Measurements from ENCODE around the gene DLGAP4. TPM values are rescaled to one million over a fixed set of nuclear protein-coding genes. Genes with fewer than 3 reads are reported as not detected.

The DLGAP4 gene
- total and polyA plus RNA-seq, 10 of the 15 experiments (the other 5 are each of a cell fraction or from before 2014, with no cell fraction given), result 0.42 to 43.3 (median 19.0) TPM

DNA sequence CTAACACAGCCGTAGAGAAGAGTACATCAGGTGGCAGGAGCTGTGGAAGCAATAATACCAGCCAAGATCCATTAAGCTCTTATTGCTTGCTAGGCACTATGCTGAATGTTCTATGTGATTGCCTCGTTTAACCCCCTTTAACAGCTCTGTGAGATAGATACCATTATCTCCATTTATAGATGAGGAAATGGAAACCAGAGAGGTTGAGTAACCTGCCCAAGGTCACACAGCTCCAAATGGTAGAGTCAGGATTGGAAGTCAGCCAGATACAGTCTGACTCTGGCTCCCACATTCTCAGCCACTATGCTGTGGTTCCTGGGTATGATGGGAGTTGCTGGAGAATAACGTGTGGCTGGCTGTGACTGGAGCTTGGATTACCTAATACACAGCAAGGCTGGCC lies 92.4 kb downstream of the DLGAP4 start:
- no peak for DNase-seq (ENCODE audit: low read depth, low spot score)
- H3K9ac ChIP-seq (ENCODE audit: control insufficient read depth, insufficient read depth, low read length), result no peak overlapping the region
- 10% methylated on average over 3 of the region's 3 CpGs for WGBS (ENCODE audit: insufficient coverage, insufficient replicate concordance, low lambda C conversion rate, missing lambda C conversion rate)
- H4K20me1 ChIP-seq (ENCODE audit: control insufficient read depth, insufficient read depth), result no peaks in the 10 kb centered on the region
- no peak overlapping the region for H3K4me2 ChIP-seq (ENCODE audit: control insufficient read depth, insufficient read depth)
- H2AFZ ChIP-seq (ENCODE audit: control insufficient read depth, low read depth, low read length), result no peak overlapping the region
- SMC1A ChIA-PET (ENCODE audit: uncharacterized antibody, unreplicated experiment), result interaction anchor here (0.6 to 1.1 kb wide), 5 partner anchors 51 to 356 kb away, joined by 3 to 4 read pairs (median 3); no protein-coding TSS in a partner anchor
- no peaks in the 10 kb centered on the region for H3K27me3 ChIP-seq (replicated peaks in 1 of 2; ENCODE audit: control insufficient read depth in 2 of 2, insufficient read depth in 2 of 2, low read length in 1 of 2)
- no peaks in the 10 kb centered on the region for H3K9me3 ChIP-seq (replicated peaks; ENCODE audit: control insufficient read depth, insufficient read depth, low read length)
- in situ Hi-C loops (cut with MboI) (no loop called here), intact Hi-C loops (cut with micrococcal nuclease; ENCODE audit: unreplicated experiment) (no loop called here)
- TF ChIP-seq, protein P1, sequence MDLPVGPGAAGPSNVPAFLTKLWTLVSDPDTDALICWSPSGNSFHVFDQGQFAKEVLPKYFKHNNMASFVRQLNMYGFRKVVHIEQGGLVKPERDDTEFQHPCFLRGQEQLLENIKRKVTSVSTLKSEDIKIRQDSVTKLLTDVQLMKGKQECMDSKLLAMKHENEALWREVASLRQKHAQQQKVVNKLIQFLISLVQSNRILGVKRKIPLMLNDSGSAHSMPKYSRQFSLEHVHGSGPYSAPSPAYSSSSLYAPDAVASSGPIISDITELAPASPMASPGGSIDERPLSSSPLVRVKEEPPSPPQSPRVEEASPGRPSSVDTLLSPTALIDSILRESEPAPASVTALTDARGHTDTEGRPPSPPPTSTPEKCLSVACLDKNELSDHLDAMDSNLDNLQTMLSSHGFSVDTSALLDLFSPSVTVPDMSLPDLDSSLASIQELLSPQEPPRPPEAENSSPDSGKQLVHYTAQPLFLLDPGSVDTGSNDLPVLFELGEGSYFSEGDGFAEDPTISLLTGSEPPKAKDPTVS (IDR thresholded peaks at IDR 0.05; ENCODE audit: low read depth, low read length), result no peak
- TF ChIP-seq CHD4 (IDR thresholded peaks at IDR 0.05) (no peak), HDGF (IDR thresholded peaks at IDR 0.05) (no peak), SUPT20H (IDR thresholded peaks at IDR 0.05; ENCODE audit: borderline replicate concordance, control insufficient read depth, low read depth, low read length) (no peak), GABPA (IDR thresholded peaks at IDR 0.05; ENCODE audit: low read depth) (no peak), CREM (IDR thresholded peaks at IDR 0.05; ENCODE audit: low read depth) (no peak)
- TF ChIP-seq, protein P2, sequence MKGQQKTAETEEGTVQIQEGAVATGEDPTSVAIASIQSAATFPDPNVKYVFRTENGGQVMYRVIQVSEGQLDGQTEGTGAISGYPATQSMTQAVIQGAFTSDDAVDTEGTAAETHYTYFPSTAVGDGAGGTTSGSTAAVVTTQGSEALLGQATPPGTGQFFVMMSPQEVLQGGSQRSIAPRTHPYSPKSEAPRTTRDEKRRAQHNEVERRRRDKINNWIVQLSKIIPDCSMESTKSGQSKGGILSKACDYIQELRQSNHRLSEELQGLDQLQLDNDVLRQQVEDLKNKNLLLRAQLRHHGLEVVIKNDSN (IDR thresholded peaks at IDR 0.05; ENCODE audit: borderline replicate concordance, extremely low read length, insufficient read depth, low read depth, low read length), result no peak
- FAIRE-seq, result no peak
- POLR2A ChIA-PET, result interaction anchor here (0.6 to 1.1 kb wide), 2 partner anchors 16 to 175 kb away, joined by 3 to 7 read pairs; no protein-coding TSS in a partner anchor
- RAD21 ChIA-PET (ENCODE audit: unreplicated experiment), result interaction anchor here (1.3 kb wide), 1 partner anchor 196 kb away, joined by 4 read pairs; no protein-coding TSS in a partner anchor
- no peaks in the 10 kb centered on the region for H3K79me2 ChIP-seq (ENCODE audit: control insufficient read depth, insufficient read depth, low read length)
- BruUV-seq (replicated peaks), result no TSS peak
- no peaks in the 10 kb centered on the region for H3K4me1 ChIP-seq (ENCODE audit: control insufficient read depth, insufficient read depth, low read length)
- H3K27ac ChIP-seq (ENCODE audit: control insufficient read depth, insufficient read depth), result no peak overlapping the region
- H3K36me3 ChIP-seq (ENCODE audit: control insufficient read depth in 2 of 2, insufficient read depth in 2 of 2, low read length in 1 of 2), result no peaks in the 10 kb centered on the region
- CTCF ChIA-PET, result interaction anchor here (0.6 to 2.5 kb wide), 8 partner anchors 10 to 406 kb away, joined by 3 to 17 read pairs (median 6); no protein-coding TSS in a partner anchor
- no peak for ATAC-seq
- no peak overlapping the region for H3K4me3 ChIP-seq

Measured in GM12878 (cell line).